Measurements from ENCODE around the gene HSP90AB1.
A peak's percentile ranks its signal among the peaks of the same experiment; 100 is the strongest.

HSP90AB1 gene

GRCh38 chr6:44235891-44236516 is 10.9 kb upstream of the HSP90AB1 start:
- DNase-seq, result no peak

- peak; percentile 85 for DNase-seq
Measured at GRCh38 chr6:44237021-44237812, 9.7 kb upstream of the HSP90AB1 start.

DNA sequence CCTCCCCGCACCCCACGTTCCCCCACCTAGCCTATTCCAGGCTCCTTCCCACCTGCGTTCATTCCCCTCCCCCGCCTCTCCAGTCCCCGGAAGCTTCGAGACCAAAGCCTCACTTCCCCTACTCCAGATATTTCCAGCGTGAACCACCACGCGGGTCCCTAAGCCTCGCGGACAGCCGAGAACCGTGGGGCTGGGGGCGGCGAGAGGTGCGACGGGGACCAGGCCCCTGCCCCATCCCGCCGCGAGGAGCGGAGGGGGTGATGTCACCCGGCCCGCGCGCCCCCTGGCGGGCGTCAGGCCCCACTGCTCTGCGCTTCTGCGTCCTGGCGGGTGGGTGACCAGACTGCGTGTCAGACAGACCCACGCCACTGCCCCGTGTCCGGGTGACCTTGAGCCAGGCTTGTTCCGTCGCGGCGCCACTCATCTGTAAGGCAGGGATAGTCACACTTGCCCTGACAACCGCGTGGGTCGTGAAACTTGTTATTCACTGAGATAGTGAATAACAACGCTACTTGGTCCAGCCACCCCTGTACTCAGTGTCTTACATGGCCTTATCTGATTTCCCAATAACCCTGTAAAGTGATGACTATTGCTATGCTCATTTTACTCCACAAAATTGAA is 9.0 kb upstream of the HSP90AB1 start:
- peak; percentile 86 for DNase-seq

DNA sequence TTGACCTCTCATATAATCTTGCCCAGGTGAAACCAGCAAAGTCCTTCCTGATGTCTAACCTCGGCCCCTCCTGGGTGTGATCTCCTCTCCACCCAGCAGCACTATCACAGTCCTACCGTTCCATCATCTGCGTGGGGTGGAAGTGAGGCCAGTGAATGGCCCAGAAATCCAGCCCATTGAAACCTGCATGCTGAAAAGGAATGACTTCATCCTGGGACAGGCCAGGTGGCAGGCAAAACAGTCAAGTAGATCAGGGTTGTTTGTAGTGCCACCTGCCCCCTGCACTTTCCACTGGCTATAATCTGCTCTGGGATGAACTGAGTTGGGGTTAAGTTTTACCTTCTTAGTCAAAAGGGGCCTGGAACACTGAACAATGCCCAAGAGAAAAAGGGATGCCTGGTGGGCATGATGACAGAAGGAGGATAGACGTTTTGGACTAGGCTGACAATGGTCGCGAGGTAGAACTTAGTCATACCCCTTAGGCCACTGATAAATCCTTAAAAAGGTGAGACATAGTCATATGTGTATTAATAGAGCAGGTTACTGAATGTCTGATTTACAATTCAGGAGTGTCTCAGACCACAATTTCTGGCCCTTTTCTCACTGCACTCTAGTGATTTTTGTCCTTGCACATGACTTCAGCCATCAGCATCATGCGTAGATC is 8.1 kb upstream of the HSP90AB1 start:
- DNase-seq, result no peak

- DNase-seq, result no peak
Measured at GRCh38 chr6:44243345-44243744, 3.6 kb upstream of the HSP90AB1 start.

DNA sequence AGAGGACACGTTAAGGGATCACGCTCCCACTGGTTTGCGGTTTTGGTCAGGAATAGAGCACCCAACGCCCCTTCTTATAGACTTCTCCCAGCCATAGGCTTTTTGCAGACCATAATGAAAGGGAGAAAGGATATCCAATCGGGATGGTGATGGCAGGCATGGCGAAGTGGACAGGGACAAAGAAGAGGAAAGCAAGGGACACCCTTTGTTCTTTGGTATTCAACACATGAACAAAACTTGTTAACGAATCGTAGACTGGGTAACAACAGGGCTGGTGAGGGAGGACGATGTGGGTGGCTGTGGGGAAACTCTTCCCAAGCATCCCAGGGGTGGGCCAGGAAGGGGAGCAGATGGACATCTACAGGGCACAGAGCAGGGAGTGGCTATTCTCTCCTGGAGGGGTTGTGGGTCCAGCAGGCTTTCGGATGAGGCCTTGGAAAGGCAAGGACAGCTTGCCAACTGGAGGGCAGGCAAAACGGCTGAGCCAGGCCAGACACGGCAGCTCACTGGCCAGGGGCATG is 1.4 kb upstream of the HSP90AB1 start:
- DNase-seq, result no peak

DNA sequence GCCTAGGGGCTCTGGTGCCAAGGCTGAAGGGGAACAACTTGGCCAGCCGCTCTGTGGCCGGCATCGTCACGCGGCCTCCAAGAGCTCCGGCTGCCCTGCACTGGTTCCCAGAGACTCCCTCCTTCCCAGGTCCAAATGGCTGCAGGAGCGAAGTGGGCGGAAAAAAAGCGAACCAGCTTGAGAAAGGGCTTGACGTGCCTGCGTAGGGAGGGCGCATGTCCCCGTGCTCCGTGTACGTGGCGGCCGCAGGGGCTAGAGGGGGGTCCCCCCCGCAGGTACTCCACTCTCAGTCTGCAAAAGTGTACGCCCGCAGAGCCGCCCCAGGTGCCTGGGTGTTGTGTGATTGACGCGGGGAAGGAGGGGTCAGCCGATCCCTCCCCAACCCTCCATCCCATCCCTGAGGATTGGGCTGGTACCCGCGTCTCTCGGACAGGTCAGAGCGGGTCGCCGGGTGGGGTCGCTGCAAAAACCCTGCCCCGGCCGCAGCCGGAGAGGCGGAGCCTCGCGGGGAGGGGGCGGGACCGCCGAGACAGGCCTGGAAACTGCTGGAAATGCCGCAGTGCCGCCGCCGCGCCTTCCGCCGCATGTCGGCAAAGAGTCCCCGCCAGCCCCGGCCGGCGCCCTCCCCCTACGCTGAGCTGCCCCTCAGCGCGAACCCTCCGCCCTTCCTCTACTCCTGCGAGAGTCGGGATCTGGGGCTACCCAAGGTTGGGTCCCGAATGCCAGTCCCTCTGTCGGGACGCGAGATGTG is 814 bp upstream of the HSP90AB1 start:
- DNase-seq, result peak; percentile 93

DNA sequence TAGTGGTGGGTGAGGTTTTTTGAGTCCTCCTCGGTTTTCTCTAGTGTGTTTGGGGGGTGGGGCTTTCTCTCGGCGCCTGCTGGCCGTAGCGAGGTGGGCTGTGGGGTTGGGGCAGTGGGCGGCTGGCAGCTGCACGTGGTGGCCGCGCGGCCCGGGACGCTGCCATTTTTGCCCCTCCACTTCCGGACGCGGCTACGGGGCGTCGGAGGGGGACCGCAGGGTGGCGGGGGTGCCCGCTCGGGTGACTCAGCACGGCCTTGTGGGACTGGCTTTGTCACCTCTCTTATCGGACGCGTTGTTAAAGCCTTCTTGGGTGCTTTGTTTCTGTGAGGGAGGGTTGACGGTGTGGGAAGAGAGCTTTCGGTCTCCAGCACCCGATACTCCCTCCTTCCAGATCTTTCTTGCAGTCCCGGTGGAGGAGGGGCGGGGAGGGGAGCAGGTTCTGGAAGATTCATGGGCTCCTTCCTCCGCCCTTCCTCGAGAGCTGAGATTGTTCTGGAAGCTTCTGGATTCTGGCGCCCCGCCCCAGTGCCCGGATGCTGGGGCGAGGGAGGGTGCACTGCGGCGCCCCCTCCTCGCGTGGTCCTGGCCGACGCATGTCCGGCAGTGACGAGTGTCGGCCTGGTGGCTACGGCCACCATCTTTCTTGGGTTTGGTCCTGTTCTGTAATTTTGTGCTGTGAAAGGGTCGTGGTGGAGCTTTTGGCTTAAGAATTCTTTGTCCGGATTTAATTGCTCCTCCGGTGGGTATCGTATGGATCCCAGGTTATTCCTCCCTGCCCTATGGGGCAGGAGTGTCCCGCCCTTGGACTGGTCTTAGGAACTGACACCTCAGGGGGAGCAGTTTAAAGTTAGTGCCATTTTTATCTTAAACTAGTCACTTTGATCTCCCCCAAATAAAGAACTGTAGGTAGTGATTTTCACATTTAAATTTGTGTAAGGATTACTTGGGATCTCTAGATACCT is 719 bp downstream of the HSP90AB1 start:
- DNase-seq, result peak; percentile 91

DNA sequence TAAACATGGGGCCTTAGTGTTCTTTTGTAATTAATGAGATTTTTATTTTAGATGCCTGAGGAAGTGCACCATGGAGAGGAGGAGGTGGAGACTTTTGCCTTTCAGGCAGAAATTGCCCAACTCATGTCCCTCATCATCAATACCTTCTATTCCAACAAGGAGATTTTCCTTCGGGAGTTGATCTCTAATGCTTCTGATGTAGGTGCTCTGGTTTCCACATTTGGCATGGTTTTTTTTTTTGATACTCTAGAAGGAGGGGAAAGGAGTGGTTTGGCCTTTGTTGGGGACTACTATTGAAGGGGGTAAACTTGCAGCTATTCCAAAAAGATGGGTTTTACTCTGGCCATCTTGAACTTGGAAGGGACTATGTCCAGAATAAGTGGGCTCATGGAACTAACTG is 1.7 kb downstream of the HSP90AB1 start:
- no peak for DNase-seq

- no peak for DNase-seq
Measured at GRCh38 chr6:44249082-44249748, 2.3 kb downstream of the HSP90AB1 start.

GRCh38 chr6:44250067-44250717 is 3.3 kb downstream of the HSP90AB1 start:
- no peak for DNase-seq

DNA sequence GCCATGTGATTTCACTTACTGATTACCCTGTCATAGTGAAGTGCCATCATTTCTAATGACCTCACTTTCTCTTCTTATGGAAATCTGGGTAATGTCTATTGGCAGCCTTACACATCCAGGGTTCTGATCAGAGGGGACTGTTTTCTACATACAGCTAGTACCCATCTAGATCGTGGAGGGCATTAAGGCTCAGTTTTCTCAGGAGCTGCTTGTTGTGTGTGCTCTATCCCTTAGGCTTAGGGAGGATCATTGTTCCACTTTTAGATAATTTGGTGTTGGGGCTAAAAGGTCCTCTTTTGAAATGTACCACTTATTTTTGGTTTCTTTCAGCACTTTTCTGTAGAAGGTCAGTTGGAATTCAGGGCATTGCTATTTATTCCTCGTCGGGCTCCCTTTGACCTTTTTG is 3.8 kb downstream of the HSP90AB1 start:
- DNase-seq, result no peak

GRCh38 chr6:44251576-44252524 is 4.9 kb downstream of the HSP90AB1 start:
- DNase-seq, result no peak

GRCh38 chr6:44253307-44254101 is 6.6 kb downstream of the HSP90AB1 start:
- peak; percentile 84 for DNase-seq

GRCh38 chr6:44254191-44255104 is 7.5 kb downstream of the HSP90AB1 start:
- no peak for DNase-seq

- DNase-seq, result no peak
Measured at GRCh38 chr6:44255105-44255808, 8.4 kb downstream of the HSP90AB1 start.

Measured in OCI-M1 (cell line).